ENCODE results near the gene FAP. TPM values are rescaled to one million over a fixed set of nuclear protein-coding genes. Genes with fewer than 3 reads are reported as not detected.

The FAP gene
- 2.4 TPM for total RNA-seq

DNA sequence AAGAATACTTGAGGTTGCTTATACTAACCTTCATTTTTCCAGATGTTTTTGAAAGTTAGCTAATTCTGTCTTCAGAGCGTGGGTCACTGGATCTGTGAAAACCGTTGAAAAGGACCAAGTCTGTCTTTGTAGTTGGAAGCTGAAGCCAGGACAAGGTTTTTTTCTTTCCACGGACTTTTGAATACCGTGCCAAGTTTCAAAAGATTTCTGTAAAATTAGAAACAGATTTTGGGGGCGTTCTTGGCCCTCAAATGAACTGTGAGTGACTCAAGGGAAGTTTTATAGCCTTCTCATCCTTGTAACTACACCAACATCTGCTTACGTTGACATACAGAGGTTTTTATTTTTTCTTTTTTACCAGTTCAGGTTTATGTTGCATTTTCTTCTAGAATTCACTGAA, at the start of gene FAP:
TSS of gene FAP (minus strand) at position 152 of the 400 bp plus-strand sequence. CDS start at position 34, 118 bp downstream.
- FAIRE-seq (no peak), DNase-seq (ENCODE audit: low spot score in 2 of 2) (no peak)

DNA sequence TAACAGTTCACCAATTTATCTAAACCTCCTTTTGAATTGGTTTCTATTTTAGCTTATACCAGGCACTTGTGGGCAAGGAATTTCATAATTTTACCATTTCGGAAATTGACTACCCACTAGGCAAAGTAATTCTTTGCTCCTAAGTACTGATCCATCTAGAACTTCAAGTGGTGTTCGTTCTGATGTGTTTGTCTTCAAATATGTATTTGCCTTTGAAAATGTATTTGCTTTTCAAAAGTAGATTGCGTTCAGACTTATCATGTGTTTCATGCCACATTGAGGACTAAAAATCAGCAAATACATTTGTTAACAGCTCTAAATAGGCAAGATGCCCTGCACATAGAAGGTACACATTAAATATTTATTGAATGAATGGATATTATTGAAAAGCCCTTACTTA, 48.5 kb upstream of the FAP start:
- FAIRE-seq (no peak), DNase-seq (ENCODE audit: low spot score in 2 of 2) (no peak)

DNA sequence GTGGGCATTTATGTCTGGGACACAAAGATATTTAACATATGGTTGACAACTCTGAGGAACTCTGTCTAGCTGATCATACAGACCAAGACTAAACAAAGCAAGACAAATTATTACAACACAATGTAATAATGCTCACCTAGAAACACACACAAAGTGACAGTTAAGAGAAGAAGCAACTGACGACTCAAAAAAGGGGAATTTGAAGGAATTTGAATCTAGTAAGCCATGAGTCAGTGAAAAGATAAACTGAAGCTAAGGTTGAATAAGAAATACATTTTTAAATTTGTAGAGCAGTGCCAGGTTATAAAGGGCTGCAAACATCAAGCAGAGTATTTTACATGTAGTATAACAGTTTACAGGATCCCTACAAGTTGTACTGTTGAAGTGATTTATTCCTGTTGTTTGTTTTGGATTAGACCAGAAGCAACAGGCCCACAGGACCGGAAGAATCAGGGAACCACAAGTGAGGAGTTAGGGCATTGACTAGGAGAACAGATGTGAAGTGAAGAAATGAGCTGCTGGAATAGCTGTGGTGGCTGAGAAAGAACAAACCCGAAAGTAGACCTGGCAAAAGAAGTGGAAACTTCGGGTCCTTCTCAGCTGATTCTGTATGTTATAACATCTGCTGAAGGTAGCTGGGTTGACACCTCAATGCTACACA, 39.6 kb upstream of the FAP start:
- FAIRE-seq: no peak
- DNase-seq (ENCODE audit: low spot score in 2 of 2): no peak

DNA sequence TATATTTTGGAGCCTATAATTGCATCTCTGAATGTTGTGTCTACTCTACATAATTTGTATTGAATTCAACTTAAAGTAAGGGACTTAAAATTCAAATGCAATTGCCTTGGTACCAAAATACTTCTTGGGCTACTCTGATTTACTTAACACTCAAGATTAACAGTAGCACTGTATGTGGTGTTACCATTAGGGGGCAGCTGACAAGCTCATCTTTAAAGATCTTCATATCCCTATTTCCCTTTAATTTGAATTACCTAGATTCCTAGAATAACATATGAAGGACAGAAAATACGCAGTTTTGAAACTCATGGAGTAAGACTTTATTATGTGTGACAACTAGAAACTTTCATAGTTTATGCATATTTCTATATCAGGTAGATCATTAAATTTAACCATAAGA, 37.4 kb upstream of the FAP start:
- DNase-seq (ENCODE audit: low spot score in 2 of 2) (no peak), FAIRE-seq (no peak)

- FAIRE-seq (no peak), DNase-seq (ENCODE audit: low spot score in 2 of 2) (no peak)
Observed at GRCh38 chr2:162277381-162277780, 34.1 kb upstream of the FAP start.

GRCh38 chr2:162267996-162268395, 24.8 kb upstream of the FAP start:
- DNase-seq (ENCODE audit: low spot score in 2 of 2) (no peak), FAIRE-seq (no peak)

DNA sequence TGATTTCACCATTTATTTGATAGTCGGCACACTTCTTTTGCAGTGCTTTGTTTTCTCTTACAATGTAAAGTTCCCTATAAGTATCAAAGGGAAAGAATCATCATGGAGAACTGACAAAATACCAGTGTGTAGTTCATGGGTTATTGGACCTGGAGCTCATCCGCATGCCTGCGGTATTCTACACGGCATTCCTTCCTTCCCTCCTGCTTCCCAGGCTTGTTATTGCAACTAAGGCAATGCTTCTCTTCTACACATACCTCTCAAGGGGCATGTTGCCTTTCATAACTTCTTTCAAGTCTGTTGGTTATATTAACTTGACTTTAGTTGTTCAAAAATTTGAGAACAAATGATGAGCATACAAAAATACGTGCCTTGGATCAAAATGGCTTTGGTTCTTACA, 24.3 kb upstream of the FAP start:
- FAIRE-seq: no peak
- DNase-seq (ENCODE audit: low spot score in 2 of 2): no peak

DNA sequence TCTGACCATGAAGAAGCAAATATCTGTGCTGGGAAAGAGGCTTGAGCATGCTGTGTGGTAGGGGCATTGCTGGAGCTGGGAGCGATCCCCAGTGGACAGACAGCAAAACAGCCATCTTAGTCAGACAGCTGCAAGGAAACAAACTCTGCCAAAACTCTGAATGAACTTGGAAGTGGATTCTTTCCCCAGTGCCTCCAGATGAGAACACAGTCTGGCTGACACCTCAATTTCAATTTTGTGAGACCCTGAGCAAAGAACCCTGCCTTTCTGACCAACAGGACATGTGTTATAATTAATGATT, 23.2 kb upstream of the FAP start:
- DNase-seq (ENCODE audit: low spot score in 2 of 2) (no peak), FAIRE-seq (no peak)

DNA sequence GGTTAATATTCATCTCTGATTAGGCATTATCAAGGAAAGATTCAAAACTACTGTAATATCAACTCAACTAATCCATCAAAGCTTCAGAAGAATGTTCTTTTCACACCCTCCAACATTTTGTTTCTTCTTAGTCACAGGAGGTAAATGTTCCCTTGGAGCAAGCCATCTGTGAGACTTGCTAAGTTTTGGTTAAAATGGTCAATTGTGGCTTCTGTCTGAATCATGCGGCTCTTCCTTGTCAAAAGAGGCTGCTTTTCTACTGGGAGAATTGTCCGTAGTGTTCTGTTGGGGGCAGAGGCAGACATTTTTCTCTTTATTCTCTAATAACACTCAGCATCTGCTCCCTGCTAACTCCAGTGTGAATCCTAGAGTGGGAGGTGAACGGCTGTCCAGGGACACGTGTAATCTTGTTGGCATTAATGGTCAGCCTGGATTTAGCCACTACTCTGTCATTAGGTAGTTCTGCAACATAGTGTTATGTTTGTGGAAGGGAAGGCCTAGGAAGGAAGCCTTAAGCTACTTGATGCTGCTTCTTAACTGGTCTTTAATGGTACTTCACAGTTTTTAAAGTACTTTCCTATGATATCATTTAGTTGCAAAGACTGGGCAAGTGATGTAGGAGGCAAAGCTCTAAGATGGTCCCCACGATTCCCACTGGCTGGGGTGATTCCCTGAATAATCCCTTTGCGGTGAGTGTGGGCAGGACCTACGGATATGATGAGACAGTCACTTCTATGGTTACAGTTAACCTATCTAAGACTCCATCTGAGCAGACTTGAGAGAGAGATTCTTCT, 22.6 kb upstream of the FAP start:
- no peak for DNase-seq (ENCODE audit: low spot score in 2 of 2)
- FAIRE-seq: no peak

DNA sequence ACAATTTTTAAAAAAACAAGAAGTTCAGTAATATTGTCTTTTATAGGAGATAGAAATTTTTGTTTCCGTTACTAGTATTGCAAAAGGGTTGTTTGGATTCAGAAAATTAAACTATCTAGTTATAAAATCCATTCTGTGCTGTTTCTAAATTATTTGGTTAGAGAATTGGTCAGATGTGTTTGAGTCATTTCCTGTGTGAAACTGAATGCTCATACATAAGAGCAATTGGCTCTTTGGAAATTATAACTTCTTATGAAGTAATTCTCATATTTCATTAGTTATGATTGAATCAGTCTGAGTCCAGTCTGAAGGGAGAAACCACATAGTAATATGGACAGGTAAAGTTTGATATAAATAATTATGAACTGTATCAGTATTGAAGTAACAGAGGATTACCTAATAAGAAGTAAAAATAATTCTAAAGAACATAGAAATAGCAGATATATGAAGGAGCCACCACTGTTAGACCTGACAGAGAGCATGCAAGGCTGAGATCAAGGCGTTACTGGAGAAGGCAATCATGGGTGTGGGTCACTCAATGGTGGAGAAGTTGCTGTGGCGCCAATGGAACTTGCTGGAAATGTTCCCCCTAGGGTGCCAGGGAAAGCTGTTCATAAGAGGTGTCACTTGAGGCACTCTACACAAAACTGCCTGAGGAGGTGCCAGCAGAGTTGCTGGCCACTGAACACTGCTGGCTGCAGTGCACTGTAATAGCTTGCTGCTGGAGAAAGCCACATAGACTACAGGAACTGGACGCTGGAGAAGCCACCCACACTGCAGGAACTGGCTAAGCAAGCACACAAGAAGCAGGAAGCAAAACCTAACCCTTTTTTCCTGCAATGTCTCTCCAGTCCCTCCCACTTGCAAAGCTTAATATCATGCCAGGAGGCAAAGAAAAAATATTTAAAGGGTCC, 18.0 kb upstream of the FAP start:
- FAIRE-seq (no peak), DNase-seq (ENCODE audit: low spot score in 2 of 2) (no peak)

DNA sequence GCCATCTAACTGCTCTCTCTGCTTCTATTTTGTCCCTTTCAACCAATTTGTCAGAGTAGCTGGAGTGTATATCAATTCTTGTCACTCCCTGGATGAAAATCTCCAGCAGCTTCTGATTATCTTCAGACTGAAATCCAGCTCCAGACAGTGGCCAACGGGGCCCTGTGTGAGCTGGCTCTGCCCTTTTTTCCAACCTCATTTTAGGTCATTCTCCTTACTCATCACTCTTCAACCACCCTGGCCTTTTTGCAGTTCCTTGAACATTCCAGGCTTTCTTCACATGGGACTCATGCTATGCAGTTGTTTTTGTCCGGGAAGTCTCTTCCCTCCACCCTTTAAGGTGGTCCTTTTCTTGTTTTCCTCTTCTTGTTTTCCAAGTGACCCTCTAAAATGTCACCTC, 15.4 kb upstream of the FAP start:
- FAIRE-seq (no peak), DNase-seq (ENCODE audit: low spot score in 2 of 2) (no peak)

GRCh38 chr2:162258169-162258568, 14.9 kb upstream of the FAP start:
- DNase-seq (ENCODE audit: low spot score in 2 of 2) (no peak), FAIRE-seq (no peak)

- DNase-seq (ENCODE audit: low spot score in 2 of 2) (no peak), FAIRE-seq (no peak)
Observed at GRCh38 chr2:162257425-162257824, 14.2 kb upstream of the FAP start.

DNA sequence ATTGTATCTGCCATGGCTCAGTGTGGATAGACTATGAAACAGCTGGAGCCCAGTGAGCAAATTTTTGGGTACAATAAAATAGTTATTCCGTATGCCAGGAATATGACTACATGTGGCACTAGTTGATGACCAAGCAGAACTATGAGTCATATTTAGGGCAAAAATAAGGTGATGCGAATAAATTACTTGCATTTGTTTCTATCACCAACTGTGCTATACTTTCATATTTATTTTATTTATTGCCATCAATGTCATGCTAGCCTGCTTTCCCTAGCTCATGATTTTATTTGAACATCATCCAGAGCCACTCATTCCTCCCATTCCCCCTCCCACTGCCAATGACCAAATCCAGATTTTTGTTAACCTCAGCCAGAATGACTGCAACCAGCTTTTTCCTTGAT, 13.3 kb upstream of the FAP start:
- FAIRE-seq: no peak
- DNase-seq (ENCODE audit: low spot score in 2 of 2): no peak

- FAIRE-seq: no peak
- DNase-seq (ENCODE audit: low spot score in 2 of 2): no peak
Observed at GRCh38 chr2:162254236-162254871, 11.1 kb upstream of the FAP start.

DNA sequence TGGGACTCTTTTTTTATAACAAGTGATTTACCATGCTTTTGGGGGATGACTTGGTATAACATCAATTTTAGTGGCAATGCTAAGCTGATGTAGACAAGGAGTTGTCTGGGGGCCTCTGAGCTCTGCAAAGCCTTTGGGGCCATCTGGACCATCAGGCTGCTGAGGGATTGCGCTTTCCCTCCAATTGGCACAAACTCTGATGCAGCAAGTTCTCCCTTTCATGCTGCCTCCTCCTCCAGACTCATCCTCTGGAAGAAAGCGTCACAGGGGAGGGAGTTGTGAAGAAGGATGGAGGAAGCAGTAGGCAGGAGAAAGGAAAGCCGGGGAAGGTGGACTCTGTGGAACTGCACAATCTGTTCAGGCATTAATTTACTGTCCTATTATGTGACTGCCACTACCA, 10.2 kb upstream of the FAP start:
- FAIRE-seq (no peak), DNase-seq (ENCODE audit: low spot score in 2 of 2) (no peak)

DNA sequence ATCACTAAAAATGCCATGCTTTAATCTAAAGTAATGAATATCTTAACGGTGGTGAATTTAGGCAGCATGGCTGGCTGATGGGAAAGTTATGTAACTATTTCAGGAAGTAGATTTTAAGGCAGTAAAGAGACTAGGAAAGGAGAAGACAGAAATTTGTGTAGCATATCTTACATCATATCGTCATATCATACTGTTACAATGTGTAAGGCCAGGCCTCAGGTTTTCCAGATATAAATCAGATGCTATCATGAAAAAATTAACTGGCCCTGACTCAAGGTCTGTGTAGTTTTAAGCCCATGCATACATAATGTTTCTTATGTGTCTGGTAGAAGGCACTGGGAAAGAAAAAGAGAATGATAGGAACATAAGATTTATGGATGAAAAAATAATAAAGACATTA, 8.9 kb upstream of the FAP start:
- no peak for FAIRE-seq
- DNase-seq (ENCODE audit: low spot score in 2 of 2): no peak

GRCh38 chr2:162245781-162246180, 2.5 kb upstream of the FAP start:
- FAIRE-seq (no peak), DNase-seq (ENCODE audit: low spot score in 2 of 2) (no peak)

DNA sequence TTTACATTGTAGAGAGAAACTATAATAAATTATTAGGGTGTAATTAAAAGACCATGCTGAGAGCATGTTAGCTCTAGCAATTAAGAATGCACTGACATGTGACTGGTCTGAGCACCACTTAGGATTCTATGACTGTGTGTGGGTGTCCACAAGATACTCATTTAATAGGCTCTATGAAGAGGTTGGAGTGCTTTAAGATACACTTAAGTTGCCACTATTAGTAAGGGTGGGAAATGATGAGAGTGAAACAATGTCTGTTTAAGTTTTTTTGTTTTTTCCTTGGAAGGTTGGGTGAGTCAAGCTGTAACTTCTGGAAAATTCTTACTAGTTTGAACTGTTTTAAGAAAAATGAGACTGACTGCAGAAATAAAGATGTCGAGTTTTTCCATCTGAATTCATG, 1.8 kb upstream of the FAP start:
- FAIRE-seq: no peak
- no peak for DNase-seq (ENCODE audit: low spot score in 2 of 2)

- FAIRE-seq (no peak), DNase-seq (ENCODE audit: low spot score in 2 of 2) (no peak)
Observed at GRCh38 chr2:162244541-162245031, 1.3 kb upstream of the FAP start.

- FAIRE-seq: no peak
- DNase-seq (ENCODE audit: low spot score in 2 of 2): no peak
Observed at GRCh38 chr2:162243715-162244114, 470 bp upstream of the FAP start.

All from frontal cortex (tissue), 4 donors.